ENCODE results near the gene MCM6. TPM values are rescaled to one million over a fixed set of nuclear protein-coding genes. Genes with fewer than 3 reads are reported as not detected.

MCM6 gene
- total RNA-seq, 4 donors from 2014 or later, result 0.37 to 7.9 (median 3.7) TPM

- in situ Hi-C loops (cut with MboI; ENCODE audit: low pct_ligation_motif_present in 1 of 4, low pct_unique_long_range_greater_than_20kb in 1 of 4, low sequenced_read_pairs in 3 of 4) (no loop called here), intact Hi-C loops (cut with DNase I; ENCODE audit: low total_unique reads) (no loop called here)
- Histone ChIP-seq H3K4me1 (no peaks in the 10 kb centered on the region), H3K36me3 (peaks cover 0 to 7% (median 0%) of the 10 kb centered on the region in 4 donors), H3K27me3 (no peaks in the 10 kb centered on the region), H3K9me3 (no peaks in the 10 kb centered on the region), H3K4me3 (no peak overlapping the region), H3K27ac (no peak overlapping the region)
- TF ChIP-seq EP300 (IDR thresholded peaks at IDR 0.05; ENCODE audit: low read depth) (no peak), POLR2AphosphoS5 (IDR thresholded peaks at IDR 0.05) (no peak), POLR2A (IDR thresholded peaks at IDR 0.05) (no peak)
- TF ChIP-seq, protein P1, sequence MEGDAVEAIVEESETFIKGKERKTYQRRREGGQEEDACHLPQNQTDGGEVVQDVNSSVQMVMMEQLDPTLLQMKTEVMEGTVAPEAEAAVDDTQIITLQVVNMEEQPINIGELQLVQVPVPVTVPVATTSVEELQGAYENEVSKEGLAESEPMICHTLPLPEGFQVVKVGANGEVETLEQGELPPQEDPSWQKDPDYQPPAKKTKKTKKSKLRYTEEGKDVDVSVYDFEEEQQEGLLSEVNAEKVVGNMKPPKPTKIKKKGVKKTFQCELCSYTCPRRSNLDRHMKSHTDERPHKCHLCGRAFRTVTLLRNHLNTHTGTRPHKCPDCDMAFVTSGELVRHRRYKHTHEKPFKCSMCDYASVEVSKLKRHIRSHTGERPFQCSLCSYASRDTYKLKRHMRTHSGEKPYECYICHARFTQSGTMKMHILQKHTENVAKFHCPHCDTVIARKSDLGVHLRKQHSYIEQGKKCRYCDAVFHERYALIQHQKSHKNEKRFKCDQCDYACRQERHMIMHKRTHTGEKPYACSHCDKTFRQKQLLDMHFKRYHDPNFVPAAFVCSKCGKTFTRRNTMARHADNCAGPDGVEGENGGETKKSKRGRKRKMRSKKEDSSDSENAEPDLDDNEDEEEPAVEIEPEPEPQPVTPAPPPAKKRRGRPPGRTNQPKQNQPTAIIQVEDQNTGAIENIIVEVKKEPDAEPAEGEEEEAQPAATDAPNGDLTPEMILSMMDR (IDR thresholded peaks at IDR 0.05), result no peak
- DNase-seq, result no peak
- 98 to 100% methylated on average over 3 of the region's 3 CpGs for WGBS, 2 donors (ENCODE audit: low coverage in 1 of 2)
Measured at GRCh38 chr2:135849087-135849486, 27.2 kb downstream of the MCM6 start.

GRCh38 chr2:135845997-135846396 lies 30.2 kb downstream of the MCM6 start:
- WGBS, 2 donors (ENCODE audit: low coverage in 1 of 2), result 95% methylated on average over 4 to 5 of the region's 5 CpGs
- intact Hi-C loops (cut with DNase I; ENCODE audit: low total_unique reads) (no loop called here), in situ Hi-C loops (cut with MboI; ENCODE audit: low pct_ligation_motif_present in 1 of 4, low pct_unique_long_range_greater_than_20kb in 1 of 4, low sequenced_read_pairs in 3 of 4) (no loop called here)
- no peak for TF ChIP-seq POLR2AphosphoS5 (IDR thresholded peaks at IDR 0.05)
- TF ChIP-seq, protein P1 (IDR thresholded peaks at IDR 0.05), result no peak
- TF ChIP-seq EP300 (IDR thresholded peaks at IDR 0.05; ENCODE audit: low read depth), result no peak
- no peak for TF ChIP-seq POLR2A (IDR thresholded peaks at IDR 0.05)
- DNase-seq, result no peak
- Histone ChIP-seq H3K4me1 (peaks cover 0 to 4% (median under 1%) of the 10 kb centered on the region in 4 donors), H3K27me3 (no peaks in the 10 kb centered on the region), H3K9me3 (no peaks in the 10 kb centered on the region), H3K27ac (no peak overlapping the region), H3K36me3 (no peaks in the 10 kb centered on the region), H3K4me3 (no peak overlapping the region)

DNA sequence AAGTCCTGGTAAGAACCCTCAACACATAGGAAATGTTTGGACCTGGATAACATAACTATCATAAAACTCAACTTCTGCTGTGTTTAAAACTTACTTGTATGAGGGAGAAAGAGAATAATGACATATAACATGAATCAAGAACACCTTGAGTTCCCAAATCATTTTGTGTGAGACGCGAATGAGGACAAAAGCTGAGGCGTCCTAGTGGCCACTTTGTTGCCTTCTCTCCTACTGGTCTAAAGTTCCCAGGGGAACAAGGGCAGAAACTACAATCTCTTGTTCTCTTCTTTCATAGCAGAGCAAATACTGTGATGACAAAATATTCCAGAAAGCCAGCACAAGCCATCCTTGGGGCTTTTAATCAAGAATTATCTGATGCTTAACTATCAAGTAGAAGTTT lies 31.0 kb downstream of the MCM6 start:
- Histone ChIP-seq H3K27me3 (no peaks in the 10 kb centered on the region), H3K4me1 (peaks cover 0 to 12% (median 6%) of the 10 kb centered on the region in 4 donors), H3K27ac (no peak overlapping the region), H3K9me3 (no peaks in the 10 kb centered on the region), H3K36me3 (no peaks in the 10 kb centered on the region), H3K4me3 (no peak overlapping the region)
- in situ Hi-C loops (cut with MboI; ENCODE audit: low pct_ligation_motif_present in 1 of 4, low pct_unique_long_range_greater_than_20kb in 1 of 4, low sequenced_read_pairs in 3 of 4), result no loop called here
- no peak for DNase-seq
- TF ChIP-seq POLR2AphosphoS5 (IDR thresholded peaks at IDR 0.05), result no peak
- no peak for TF ChIP-seq EP300 (IDR thresholded peaks at IDR 0.05; ENCODE audit: low read depth)
- TF ChIP-seq, protein P1 (IDR thresholded peaks at IDR 0.05), result no peak
- TF ChIP-seq POLR2A (IDR thresholded peaks at IDR 0.05), result no peak
- WGBS, 2 donors (ENCODE audit: low coverage in 1 of 2), result 94 to 100% methylated on average over 3 of the region's 3 CpGs
- intact Hi-C loops (cut with DNase I; ENCODE audit: low total_unique reads), result no loop called here

GRCh38 chr2:135844301-135844895 lies 31.8 kb downstream of the MCM6 start:
- no peaks in the 10 kb centered on the region for H3K27me3 ChIP-seq
- no peak for DNase-seq
- no peak for TF ChIP-seq EP300 (IDR thresholded peaks at IDR 0.05; ENCODE audit: low read depth)
- TF ChIP-seq, protein P1 (IDR thresholded peaks at IDR 0.05), result no peak
- TF ChIP-seq POLR2A (IDR thresholded peaks at IDR 0.05), result no peak
- TF ChIP-seq POLR2AphosphoS5 (IDR thresholded peaks at IDR 0.05), result no peak
- H3K4me3 ChIP-seq, result no peak overlapping the region
- H3K36me3 ChIP-seq, result no peaks in the 10 kb centered on the region
- H3K4me1 ChIP-seq, result peaks cover 0 to 20% (median 12%) of the 10 kb centered on the region in 4 donors
- 89 to 94% methylated on average over 12 of the region's 12 CpGs for WGBS, 2 donors (ENCODE audit: low coverage in 1 of 2)
- no peak overlapping the region for H3K27ac ChIP-seq
- H3K9me3 ChIP-seq, result no peaks in the 10 kb centered on the region
- in situ Hi-C loops (cut with MboI; ENCODE audit: low pct_ligation_motif_present in 1 of 4, low pct_unique_long_range_greater_than_20kb in 1 of 4, low sequenced_read_pairs in 3 of 4), result no loop called here
- intact Hi-C loops (cut with DNase I; ENCODE audit: low total_unique reads), result no loop called here
